HG02798 (cell line): ENCODE results near the gene IL22RA2.
A peak's percentile ranks its signal among the peaks of the same experiment; 100 is the strongest.

ENCODE experiments used
- ATAC-seq: cut with Tn5 transposase; IDR thresholded peaks from one replicate; pipeline ENCODE4 v1.9.1; 2021; ENCODE audit warnings: mild to moderate bottlenecking; ENCODE audit not compliant: unreplicated experiment, poor library complexity

The IL22RA2 gene

DNA sequence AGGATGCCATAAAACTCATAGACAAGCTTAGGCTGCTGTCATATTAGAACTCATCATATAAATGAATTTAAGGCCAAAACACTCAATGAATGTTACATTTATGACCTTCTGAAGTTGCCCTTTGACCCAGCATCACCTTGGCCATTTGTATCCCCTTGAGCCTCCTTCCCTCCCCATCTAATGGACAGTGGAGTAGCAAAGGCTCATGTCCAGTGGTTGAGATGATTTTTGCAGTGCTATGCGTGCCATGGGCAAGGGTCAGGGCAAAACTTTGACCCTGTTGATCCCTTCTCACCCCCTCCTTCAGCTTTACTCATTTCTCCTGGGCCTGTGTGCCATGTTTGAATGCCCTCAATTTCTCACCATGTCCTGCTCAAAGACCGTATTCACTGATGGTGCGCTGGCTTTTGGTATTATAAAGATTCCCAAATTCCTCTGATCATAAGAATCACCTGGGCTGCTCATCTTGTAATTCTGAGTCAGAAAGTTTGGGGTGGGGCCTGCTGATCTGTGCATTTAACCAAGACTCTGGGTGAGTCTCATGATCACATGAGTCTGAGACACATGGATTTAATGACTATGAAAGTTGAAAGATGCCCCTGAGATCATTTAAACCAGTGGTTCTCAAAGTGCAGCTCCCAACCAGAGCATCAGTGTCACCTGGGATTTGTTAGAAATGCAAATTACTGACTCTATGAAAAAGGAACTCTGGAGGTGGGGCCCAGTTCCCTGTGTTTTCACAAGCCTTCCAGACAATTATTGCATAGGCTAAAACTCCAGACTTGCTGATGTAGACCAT, 71.2 kb downstream of the IL22RA2 start:
- peak; percentile 18 for ATAC-seq

GRCh38 chr6:137099689-137100403, 73.6 kb downstream of the IL22RA2 start:
- ATAC-seq, result no peak

DNA sequence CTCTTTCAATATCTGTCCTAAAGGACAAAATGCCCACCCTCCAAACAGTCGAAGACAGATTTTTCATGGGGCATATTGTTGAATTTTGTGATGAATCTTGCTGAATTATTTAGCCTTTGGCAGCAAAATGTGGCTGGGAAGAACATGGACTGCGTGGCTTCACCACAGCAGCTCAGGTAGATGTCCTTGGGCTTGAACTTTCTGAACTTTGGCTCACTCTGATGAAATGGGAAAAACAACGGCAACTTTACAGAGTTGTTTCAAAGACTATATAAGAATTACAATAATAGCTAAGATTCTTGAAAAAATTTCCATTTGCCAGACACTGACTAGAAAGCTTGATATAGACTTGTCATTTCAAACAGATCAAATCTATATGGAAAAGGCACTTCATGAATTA, 75.9 kb downstream of the IL22RA2 start:
- ATAC-seq, result no peak

DNA sequence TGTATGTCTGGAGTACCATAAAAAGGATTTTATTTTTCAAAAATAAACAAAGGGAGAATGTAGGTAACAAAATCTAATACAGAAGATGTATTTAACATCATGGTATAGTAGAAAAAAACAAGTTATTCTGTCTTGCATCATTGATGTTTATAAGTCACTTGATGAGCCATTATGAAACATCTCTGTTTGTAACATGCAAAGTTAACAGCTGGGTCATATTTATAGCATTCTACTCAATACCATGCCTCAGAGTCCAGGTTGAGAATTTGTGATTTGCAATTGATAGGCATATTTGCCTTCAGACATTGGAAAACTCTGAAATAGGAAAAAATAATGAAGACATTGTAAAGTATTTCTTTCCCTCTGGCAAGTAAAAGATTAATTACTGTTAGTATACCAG, 76.4 kb downstream of the IL22RA2 start:
- ATAC-seq, result peak; percentile 44

- ATAC-seq, result peak; percentile 82
Observed at GRCh38 chr6:137095651-137096238, 77.7 kb downstream of the IL22RA2 start.

GRCh38 chr6:137095093-137095492, 78.4 kb downstream of the IL22RA2 start:
- ATAC-seq, result no peak

DNA sequence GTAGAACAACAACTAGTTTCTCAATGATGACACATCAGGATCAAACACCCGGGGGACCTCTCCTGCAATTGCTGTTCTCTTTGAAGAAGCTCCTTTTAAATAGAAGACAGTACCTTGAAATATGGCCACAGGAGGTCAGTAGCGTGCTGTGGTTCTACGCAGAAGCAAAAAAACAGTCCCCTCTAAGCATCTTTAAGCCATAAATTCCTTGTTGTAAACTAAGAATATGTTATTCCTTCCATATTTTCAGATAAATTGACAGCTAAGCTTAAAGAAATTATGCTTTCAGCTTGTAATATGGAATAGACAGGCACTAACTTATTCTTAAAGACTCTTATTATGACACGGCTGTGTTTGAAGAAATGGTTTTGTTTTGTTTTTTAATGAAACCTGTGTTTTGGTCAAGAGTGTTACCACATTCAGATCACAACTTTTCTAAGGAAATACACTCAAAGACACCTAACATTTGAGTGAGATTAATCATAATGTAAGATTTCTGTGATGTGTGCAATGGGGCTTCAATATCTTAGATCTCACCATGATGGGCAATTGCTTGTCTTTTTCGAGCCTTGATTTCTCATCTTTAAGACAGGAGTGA, 78.9 kb downstream of the IL22RA2 start:
- ATAC-seq, result peak; percentile 39
